Tibial nerve (tissue), 4 donors: Measurements from ENCODE around the gene ZNF184.

Experiments
- EP300 ChIP-seq, 2 donors: sonication (generic); formaldehyde crosslinking; IDR thresholded peaks; one replicate each; pipeline ENCODE4 v1.6.1; 2017; ENCODE audit warnings: antibody characterized with exemption in 2 of 2, mild to moderate bottlenecking in 1 of 2
- POLR2A ChIP-seq, 2 donors: fragments of 450-650 bp; IDR thresholded peaks; one replicate each; pipeline ENCODE4 v1.6.1; 2017; ENCODE audit warnings: antibody characterized with exemption in 2 of 2, mild to moderate bottlenecking in 2 of 2, moderate library complexity in 2 of 2
- TF ChIP-seq, protein P1 (sequence below), 5 experiments: fragments of 200-600 bp in 3 of 5; fragments of 450-650 bp in 2 of 5; sonication (generic) in 3 of 5; IDR thresholded peaks; one replicate each; pipeline ENCODE4 v1.5.1; 2016 to 2019; ENCODE audit warnings: antibody characterized with exemption in 5 of 5, mild to moderate bottlenecking in 3 of 5, moderate library complexity in 2 of 5

GRCh38 chr6:27433714-27434113 lies 39.2 kb downstream of the ZNF184 start:
- TF ChIP-seq, protein P1, sequence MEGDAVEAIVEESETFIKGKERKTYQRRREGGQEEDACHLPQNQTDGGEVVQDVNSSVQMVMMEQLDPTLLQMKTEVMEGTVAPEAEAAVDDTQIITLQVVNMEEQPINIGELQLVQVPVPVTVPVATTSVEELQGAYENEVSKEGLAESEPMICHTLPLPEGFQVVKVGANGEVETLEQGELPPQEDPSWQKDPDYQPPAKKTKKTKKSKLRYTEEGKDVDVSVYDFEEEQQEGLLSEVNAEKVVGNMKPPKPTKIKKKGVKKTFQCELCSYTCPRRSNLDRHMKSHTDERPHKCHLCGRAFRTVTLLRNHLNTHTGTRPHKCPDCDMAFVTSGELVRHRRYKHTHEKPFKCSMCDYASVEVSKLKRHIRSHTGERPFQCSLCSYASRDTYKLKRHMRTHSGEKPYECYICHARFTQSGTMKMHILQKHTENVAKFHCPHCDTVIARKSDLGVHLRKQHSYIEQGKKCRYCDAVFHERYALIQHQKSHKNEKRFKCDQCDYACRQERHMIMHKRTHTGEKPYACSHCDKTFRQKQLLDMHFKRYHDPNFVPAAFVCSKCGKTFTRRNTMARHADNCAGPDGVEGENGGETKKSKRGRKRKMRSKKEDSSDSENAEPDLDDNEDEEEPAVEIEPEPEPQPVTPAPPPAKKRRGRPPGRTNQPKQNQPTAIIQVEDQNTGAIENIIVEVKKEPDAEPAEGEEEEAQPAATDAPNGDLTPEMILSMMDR (IDR thresholded peaks at IDR 0.05), result no peak
- TF ChIP-seq POLR2A (IDR thresholded peaks at IDR 0.05) (no peak), EP300 (IDR thresholded peaks at IDR 0.05) (no peak)
